ENCODE measurements around the gene WDR91.
"Not testable (repeated sequence)": the region's sequence is repeated elsewhere in the genome, so short reads cannot be mapped to it uniquely, and the experiment has no call there.

The WDR91 gene

DNA sequence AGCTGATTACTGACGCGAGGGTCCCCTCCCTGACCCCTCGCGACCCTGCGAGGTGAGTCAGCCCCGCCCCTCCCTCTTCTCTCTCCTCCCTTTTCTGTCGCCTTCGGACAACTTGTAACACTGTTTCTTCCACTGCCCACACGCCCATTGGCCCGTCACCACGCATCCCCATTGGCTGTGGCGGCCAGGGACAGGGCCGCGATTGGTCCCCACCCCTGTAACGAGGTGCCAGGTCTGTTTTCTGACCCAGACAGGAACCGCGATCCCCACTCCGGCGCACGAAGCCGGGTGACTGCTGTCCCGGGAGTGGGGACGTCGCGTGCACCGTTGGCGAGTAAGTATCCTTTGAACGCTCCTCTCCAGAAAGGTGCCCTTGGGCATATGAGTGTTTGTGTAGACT lies 22.2 kb upstream of the WDR91 start, which contains the start of gene STRA8:
Gene STRA8, plus strand, starts transcription at position 269 of the 400 bp plus-strand sequence. CDS start 6,687 bp downstream, outside the sequence.
- no peak for DNase-seq (ENCODE audit: low read depth in 3 of 3)

DNA sequence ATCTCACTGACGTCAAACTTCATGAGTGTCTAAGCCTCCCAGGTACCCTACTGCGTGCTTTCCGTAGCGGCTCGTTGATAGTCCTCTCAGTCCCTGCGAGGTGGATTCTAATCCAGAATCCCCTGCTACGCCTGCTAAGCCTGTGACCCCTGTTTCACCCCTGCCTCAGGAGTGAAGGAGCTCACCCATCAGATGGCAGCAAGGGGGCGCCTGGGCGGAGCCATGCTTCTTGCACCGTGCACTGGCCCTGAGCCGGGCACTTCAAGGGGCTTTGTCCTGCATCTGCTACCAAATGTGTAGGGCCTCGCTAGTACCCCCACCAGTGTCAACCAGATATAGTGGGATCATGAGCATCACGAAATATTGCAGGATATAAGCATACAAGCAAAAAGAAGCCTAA lies 21.4 kb upstream of the WDR91 start:
- DNase-seq (ENCODE audit: low read depth in 3 of 3): no peak

DNA sequence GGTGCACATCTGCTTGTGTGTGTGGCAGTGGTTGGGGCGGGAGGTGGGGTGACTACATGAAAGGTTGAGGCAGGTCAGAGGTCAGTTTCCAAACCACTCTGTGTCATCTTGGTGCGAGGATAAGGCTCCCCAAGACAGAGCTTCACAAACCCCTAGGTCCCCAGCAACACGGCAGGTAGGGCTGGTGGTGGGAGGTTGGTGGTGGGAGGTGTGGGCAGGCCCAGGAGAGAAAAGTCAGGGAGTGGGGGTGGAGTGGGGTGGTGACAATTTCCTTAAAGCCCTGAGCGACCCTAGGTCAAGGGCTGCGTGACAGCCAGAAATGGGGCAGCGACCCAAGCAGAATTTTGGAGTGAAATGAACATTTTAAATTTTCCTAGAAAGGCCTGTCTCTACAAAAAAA lies 20.8 kb upstream of the WDR91 start:
- no peak for DNase-seq (ENCODE audit: low read depth in 3 of 3)

GRCh38 chr7:135231686-135232085 lies 20.4 kb upstream of the WDR91 start:
- DNase-seq (ENCODE audit: low read depth in 3 of 3): no peak

DNA sequence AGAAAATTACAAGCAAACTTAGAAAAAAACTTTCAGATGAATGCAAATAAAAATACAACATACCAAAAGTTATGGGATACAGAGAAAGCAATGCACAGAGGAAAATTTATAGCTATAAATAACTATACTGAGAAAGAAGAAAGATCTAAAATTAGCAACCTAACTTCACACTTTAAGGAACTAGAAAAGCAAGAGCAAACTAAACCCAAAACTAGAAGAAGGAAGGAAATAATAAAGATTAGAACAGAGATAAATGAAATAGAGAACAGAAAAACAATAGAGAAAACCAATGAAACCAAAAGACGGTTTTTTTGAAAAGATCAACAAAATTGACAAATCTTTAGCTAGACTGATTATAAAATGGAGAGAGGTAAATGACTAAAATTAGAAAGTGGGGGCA lies 12.7 kb upstream of the WDR91 start:
- no peak for DNase-seq (ENCODE audit: low read depth in 3 of 3)

DNA sequence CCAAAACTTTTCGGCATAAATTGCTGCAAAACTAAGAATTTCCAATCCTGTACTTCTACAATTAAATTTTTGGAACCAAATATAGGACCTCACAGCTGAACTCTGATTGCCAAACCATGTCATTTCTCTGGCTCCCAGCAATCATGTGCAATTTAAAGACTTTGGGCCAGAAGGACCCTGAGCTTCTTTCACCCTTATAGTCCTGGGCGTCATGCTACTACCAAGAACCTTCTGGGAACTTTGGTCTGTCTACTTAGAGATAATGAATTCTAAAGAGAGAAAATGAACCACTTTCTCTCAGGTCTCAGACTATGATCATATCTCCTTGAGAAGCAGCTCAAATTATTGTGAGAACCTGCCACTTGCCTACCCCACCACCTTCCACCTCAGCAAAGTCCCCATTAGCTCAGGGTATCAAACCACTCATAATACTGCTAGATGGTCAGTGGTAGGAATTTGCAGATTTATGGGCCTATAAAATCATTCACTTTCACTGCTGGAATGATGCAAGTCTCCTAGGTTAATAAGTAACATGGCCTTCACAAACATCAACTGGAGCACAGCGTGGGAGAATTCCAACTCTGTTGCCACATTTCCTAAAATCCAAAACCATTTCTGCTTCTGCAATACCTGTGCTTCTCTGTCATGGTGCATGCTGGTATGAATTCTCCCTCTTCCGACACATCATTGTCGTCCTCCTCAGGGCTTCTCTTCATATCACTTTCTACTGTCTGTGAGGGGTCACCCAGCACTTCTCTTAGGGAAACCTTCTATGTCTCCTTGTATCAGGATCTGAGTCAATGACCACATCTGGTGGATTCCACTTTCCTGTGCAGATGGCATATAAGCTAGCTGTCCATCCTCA lies 6.6 kb upstream of the WDR91 start:
- no peak for DNase-seq (ENCODE audit: low read depth in 3 of 3)

DNA sequence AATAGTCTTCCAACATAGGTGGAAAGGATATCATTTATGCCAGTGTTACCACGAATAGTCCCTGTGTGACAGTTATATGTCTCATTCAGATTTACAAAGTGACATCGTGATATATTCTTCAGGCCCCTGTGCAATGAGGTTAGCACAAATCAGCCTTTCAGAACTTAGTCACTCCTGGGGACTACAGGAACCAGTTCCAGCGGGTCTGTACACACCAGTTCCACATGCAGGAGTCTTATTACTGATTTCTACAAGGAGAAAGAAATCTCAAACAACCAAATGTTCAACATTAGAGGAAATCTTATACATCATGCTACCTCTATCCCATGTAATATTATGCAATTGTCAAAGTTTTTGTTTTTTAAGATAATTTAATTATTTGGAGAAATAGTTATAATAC lies 4.4 kb upstream of the WDR91 start:
- DNase-seq (ENCODE audit: low read depth in 3 of 3): no peak

GRCh38 chr7:135215180-135215579 lies 3.9 kb upstream of the WDR91 start:
- no peak for DNase-seq (ENCODE audit: low read depth in 3 of 3)

GRCh38 chr7:135213831-135214230 lies 2.5 kb upstream of the WDR91 start:
- DNase-seq (ENCODE audit: low read depth in 3 of 3): no peak

- not testable (repeated sequence) for DNase-seq (ENCODE audit: low read depth in 3 of 3)
These were observed 790 bp upstream of the WDR91 start for GRCh38 chr7:135211946-135212685.

DNA sequence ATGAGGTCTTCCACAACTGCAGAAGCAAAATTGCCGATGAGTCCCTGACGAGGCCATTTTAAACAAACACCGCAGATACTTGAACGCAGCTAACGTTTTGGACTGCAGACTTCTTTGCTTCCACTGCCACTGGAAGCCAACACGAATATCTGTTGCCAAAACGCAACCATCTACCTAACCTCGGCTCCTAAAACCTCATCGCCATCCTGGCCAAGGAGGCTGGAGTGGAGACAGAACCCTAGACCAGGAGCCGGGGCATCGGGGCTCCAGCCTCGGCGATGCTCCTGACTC lies 493 bp downstream of the WDR91 start:
- DNase-seq (ENCODE audit: low read depth in 3 of 3): peak in 1 of 3 experiments; percentile 2

- no peak for DNase-seq (ENCODE audit: low read depth in 3 of 3)
These were observed 2.0 kb downstream of the WDR91 start for GRCh38 chr7:135209225-135209834.

GRCh38 chr7:135208102-135208793 lies 3.1 kb downstream of the WDR91 start:
- DNase-seq (ENCODE audit: low read depth in 3 of 3): no peak

GRCh38 chr7:135207406-135208101 lies 3.8 kb downstream of the WDR91 start:
- DNase-seq (ENCODE audit: low read depth in 3 of 3): no peak

DNA sequence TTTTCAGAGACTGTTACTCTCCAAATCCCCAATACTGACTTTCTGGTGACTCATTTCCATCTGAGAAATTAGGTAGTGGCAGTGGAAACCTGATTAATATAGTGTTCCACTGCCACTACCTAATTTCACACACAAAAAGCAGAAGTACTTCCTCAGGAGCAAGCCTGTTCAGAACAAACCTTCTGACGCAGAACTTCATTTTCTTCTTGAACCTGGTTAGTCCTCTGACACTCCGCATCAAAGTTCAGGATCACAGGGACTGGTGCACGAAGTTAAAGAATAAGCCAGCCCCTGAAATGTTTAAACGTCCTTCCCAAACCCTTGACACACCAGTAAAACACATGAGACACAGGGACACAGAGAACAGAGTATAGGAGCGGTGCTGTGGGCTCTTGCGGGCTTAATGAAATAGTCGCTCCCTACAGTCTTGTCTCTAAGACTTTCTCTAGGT lies 4.4 kb downstream of the WDR91 start:
- DNase-seq (ENCODE audit: low read depth in 3 of 3): no peak

GRCh38 chr7:135205850-135206249 lies 5.5 kb downstream of the WDR91 start:
- DNase-seq (ENCODE audit: low read depth in 3 of 3): no peak

GRCh38 chr7:135204876-135205275 lies 6.5 kb downstream of the WDR91 start:
- DNase-seq (ENCODE audit: low read depth in 3 of 3): no peak

- no peak for DNase-seq (ENCODE audit: low read depth in 3 of 3)
These were observed 7.0 kb downstream of the WDR91 start for GRCh38 chr7:135204341-135204749.

GRCh38 chr7:135201350-135201749 lies 10.0 kb downstream of the WDR91 start:
- no peak for DNase-seq (ENCODE audit: low read depth in 3 of 3)

DNA sequence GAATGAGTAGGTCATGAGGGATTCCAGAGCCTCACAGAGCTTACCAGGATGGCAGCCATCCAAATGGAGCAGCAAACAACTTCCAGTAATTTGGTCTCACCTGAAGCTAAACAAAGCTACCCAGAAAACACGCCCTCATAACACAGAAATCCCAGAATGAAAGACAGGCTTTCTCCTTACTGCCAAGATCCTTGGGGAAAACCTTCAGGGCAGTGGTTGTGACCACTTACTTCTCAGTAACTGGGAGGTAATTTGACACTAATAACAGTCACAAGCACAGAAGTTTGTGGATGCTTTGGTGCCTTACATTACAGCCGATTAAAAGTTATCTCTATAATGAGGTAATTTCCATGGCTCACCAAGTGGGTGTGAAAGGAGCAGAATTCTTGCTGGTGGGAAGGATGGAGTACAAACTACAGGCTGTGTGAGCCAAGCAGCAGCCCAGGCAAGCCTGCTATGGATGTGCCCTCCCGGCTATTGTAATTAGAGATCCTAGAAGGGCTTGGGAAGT lies 10.4 kb downstream of the WDR91 start:
- DNase-seq (ENCODE audit: low read depth in 3 of 3): no peak

DNA sequence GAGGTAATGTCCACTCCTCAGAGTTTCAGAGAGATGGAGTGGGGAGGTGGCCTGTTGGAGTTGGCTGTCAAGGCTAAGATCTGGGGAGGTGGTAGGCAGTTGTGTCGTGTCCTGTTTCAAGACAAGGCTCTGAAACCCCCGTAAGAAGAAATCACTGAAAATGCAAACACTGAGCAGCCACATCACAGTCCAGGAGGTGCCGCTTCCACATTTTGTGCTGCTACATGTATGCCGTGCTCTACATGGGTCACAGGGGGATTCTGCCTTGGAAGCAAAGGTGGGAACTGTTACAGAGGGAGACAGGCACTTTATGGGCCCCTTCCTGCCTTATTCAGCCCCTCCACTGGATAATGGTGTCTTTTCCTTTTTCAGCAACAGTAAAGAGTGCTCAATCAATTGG lies 11.9 kb downstream of the WDR91 start:
- no peak for DNase-seq (ENCODE audit: low read depth in 3 of 3)
